IPS-NIHi11 (cell line): Measurements from ENCODE around the gene TMEM30A.

Experiments
- DNase-seq: peaks from one replicate; pipeline ENCODE4 v3.0.0; 2012; ENCODE audit warnings: mixed read lengths, low spot score

Gene TMEM30A

GRCh38 chr6:75291744-75292143 is 7.2 kb upstream of the TMEM30A start:
- DNase-seq: no peak

- no peak for DNase-seq
Observed at GRCh38 chr6:75291331-75291730, 6.7 kb upstream of the TMEM30A start.

GRCh38 chr6:75290136-75290945 is 5.7 kb upstream of the TMEM30A start:
- peak; percentile 36 for DNase-seq

- no peak for DNase-seq
Observed at GRCh38 chr6:75288023-75288422, 3.4 kb upstream of the TMEM30A start.

- DNase-seq: no peak
Observed at GRCh38 chr6:75287424-75287823, 2.8 kb upstream of the TMEM30A start.

- DNase-seq: no peak
Observed at GRCh38 chr6:75286955-75287354, 2.4 kb upstream of the TMEM30A start.

GRCh38 chr6:75285283-75285639 is 669 bp upstream of the TMEM30A start:
- no peak for DNase-seq

GRCh38 chr6:75283907-75284631 is 523 bp downstream of the TMEM30A start:
- DNase-seq: peak; percentile 39

- no peak for DNase-seq
Observed at GRCh38 chr6:75282706-75283105, 1.9 kb downstream of the TMEM30A start.

GRCh38 chr6:75281653-75282052 is 2.9 kb downstream of the TMEM30A start:
- DNase-seq: no peak

GRCh38 chr6:75280131-75280855 is 4.3 kb downstream of the TMEM30A start:
- no peak for DNase-seq

- DNase-seq: no peak
Observed at GRCh38 chr6:75279418-75279817, 5.2 kb downstream of the TMEM30A start.

GRCh38 chr6:75278474-75279077 is 6.0 kb downstream of the TMEM30A start:
- DNase-seq: no peak

- DNase-seq: no peak
Observed at GRCh38 chr6:75275067-75275466, 9.5 kb downstream of the TMEM30A start.

- DNase-seq: no peak
Observed at GRCh38 chr6:75273009-75273408, 11.6 kb downstream of the TMEM30A start.

GRCh38 chr6:75272145-75272840 is 12.3 kb downstream of the TMEM30A start:
- DNase-seq: no peak

- DNase-seq: no peak
Observed at GRCh38 chr6:75268988-75269354, 15.6 kb downstream of the TMEM30A start.

GRCh38 chr6:75268121-75268987 is 16.2 kb downstream of the TMEM30A start:
- peak; percentile 33 for DNase-seq

GRCh38 chr6:75267461-75267860 is 17.1 kb downstream of the TMEM30A start:
- DNase-seq: no peak

GRCh38 chr6:75266716-75267291 is 17.8 kb downstream of the TMEM30A start:
- peak; percentile 32 for DNase-seq

- DNase-seq: no peak
Observed at GRCh38 chr6:75263401-75263750, 21.2 kb downstream of the TMEM30A start.
